DMS153 (cell line): ENCODE results near the gene SNN.

Source experiments
- DNase-seq: peaks from one replicate; lab custom pipeline; 2025; lab: John Stamatoyannopoulos, UW

Gene SNN

GRCh38 chr16:11679941-11680911, 12.0 kb downstream of the SNN start:
- DNase-seq = no peak

GRCh38 chr16:11681556-11681955, 13.3 kb downstream of the SNN start:
- DNase-seq = no peak

GRCh38 chr16:11681976-11682654, 13.9 kb downstream of the SNN start:
- DNase-seq = no peak

DNA sequence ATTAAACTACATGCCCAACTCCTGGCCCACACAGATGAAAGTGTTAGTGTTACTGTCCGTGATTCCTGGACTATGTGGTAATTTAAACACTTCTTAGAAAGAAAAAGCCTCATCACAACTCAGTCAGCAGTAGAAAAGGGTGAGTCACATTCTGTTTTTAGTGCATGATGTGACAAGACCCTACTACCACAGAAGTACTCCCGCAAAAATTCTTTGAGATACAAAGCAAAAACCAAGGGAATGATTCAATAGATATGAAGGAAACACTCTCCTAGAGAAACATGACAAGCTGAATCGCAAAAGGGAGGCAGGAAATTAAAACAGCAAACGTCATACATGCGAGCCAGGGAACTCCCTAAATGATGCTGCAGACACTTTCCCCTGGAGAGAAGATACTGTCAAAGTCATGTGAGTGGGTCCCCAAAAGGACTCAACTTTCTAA, 14.4 kb downstream of the SNN start:
- DNase-seq = no peak

DNA sequence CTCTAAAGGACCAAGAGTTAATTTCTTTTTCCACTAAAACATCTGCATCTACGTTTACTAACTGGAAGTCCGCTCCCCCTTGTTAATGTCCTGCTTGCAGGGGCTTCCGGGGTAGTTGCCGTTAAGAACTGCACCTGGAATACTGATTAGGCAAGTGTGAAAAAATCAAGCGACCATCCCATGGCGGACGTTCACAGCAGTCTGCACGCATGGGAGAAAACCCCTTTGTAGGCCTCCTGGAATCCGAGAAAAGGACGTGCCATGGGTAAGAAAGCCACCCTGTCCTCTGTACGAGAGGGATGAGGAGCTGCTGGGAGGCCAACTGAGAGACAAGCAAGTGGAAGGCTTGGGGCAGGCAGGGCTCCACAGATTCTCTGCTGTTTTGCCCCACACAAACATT, 14.9 kb downstream of the SNN start:
- no peak for DNase-seq

GRCh38 chr16:11684231-11685025, 16.2 kb downstream of the SNN start:
- no peak for DNase-seq

DNA sequence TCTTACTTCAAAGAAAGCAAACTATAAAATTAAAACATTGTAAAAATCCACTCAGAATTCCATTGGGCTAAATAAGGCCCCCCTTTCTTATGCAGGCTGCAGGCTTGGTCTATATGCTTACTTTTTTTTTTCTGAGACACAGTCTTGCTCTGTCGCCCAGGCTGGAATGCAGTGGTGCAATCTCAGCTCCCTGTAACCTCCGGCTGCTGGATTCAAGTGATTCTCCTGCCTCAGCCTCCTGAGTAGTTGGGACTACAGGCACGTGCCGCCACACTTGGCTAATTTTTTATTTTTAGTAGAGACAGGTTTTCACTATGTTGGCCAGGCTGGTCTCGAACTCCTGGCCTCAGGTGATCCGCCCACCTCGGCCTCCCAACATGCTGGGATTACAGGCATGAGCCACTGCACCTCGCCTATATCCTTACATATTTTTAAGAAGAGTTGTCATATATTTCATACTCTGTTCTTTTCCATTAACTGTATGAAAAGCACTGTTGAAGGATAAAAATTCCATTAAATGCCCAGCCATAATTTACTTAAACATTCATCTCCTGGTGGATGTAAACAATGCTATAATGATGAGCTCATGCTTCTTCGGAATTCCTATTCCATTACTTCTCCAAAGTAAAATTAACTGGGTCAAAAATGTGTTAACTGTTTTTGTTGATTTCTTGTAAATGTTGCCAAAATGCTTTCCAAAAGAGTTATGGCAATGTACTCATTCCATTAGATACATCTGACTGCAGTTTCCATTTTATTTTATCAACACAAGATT, 17.8 kb downstream of the SNN start:
- no peak for DNase-seq

- no peak for DNase-seq
These were observed 18.6 kb downstream of the SNN start for GRCh38 chr16:11686713-11687380.

DNA sequence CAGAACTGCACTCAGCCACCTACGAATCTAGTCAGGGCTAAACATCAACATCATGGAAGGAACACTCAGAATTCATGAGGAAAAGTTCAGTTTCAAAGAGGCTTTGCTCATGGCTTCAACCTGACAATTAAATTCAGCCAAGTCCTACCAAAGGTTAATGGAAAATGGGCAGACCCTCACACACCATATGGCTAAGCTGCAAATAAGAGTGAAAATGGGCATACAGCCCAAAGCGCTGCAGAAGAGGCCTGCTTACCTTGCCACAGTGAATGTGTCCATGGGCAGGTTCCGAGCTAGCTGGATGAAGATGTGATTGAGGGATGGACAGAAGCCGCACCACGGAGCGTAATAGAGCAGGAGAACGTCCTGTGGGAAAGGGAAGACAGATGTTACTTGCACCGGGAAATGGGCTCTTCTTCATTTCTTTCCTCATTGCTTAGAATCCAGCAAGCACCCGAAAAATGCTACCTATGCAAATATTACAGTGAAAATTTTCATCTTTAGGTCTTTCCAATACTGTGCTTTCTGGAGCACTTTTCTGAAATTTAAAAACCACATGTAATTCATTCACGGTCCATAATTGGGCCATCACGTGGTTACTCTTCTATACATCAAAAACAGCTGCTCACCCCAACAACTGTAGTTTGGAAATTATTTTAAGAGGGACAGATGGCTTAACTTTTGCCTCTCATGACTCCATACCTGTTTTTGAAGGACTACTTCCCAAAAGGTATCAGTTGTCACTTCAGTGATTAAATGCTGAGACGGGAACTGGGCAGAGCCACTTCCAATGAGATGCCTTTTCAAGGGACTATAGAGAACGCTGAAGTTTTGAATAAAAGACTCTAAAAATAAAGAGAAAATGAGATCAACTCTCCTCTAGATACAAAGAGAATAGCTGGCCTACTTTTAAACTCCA, 19.6 kb downstream of the SNN start:
- DNase-seq = no peak

DNA sequence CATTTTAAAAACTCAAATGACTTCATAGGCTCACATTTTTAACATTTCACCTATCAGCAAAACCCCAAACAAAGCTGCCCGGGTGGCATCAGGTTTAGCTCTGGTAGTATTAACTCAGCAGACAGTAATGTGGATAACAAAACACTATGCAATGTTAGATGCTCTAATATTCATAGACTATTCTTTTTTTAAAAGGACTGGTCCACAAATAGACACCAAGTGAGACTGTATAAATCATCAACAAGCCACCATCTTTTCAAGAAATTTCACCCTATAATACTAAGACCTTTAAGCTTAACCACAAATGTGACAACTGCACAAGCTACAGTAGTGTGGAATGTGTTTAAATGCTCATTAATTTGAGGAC, 20.2 kb downstream of the SNN start:
- DNase-seq = no peak

DNA sequence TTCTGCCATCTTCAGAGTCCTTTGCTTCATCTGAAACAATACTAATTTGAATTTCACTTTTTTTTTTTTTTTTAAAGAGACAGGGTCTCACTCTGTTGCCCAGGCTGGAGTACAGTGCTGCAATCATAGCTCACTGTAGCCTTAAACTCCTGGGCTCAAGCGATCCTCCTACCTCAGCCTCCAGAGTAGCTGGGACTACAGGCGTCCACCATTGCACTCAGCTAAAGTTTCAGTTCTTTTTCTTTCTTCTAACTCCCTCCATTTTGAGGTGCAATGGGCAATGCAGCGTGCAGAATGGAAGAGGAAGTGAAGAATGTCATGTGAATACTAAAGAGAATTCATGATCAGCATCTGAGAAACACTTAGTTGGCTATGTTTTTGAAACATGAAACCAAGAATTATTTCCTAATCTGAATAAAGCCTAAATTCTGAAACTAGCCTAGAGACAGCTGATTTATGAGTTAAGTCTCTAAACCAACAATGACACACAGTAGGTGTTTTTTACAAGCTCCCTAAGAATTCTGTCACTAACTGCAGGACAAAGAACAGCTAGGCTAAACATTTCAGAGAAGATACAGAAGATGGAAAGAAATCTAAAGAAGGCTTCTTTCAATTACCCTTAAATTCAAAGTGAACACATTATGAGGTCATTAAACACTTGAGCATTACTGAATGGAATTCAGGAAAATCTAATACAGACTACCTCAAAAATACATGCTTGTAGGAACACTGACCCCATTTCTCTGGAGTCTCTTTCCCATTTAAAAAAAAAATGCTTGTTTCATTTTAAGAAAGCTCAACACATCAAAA, 21.0 kb downstream of the SNN start:
- no peak for DNase-seq

DNA sequence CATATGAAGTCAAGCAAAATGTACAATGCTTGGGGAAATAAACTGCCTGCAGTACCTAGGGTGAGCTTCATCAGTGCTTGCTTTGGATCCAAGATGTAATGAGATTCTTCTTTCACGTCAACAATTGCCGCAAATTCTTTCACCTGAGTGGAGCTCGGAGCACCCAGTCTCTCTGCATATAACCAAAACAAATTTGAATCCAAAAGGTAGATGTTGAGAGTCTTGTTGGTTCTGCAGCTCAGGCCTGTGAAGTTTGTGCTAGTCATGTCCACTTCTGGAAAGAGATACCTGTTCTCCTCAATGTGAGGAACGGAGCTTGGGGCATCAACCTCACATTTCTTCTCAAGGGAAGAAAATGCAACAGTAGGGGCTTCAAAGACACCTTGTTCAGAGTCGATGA, 23.0 kb downstream of the SNN start:
- no peak for DNase-seq

- DNase-seq = no peak
These were observed 23.5 kb downstream of the SNN start for GRCh38 chr16:11691771-11692170.

GRCh38 chr16:11692171-11692570, 23.9 kb downstream of the SNN start:
- no peak for DNase-seq

- no peak for DNase-seq
These were observed 24.4 kb downstream of the SNN start for GRCh38 chr16:11692651-11693050.

- no peak for DNase-seq
These were observed 28.2 kb downstream of the SNN start for GRCh38 chr16:11696266-11697012.

DNA sequence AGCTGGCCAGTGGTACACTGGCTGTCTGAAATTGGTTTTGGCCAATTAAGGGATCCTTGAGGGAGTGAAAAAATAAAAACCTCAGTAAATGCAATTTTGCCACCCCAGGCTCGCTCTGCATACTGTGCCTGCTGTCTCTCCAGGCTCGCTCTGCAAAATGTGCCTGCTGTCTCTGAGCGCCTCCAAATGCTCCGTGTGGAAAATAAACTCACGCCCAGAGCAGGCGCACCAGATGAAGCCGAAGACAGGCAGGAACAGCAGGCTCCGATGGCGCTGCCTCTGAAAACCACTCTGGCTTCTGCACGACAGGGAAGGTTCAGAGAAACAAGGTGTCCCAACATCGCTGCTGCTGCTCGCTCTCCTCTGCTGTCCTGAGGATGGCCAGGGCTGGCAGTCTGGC, 29.1 kb downstream of the SNN start:
- no peak for DNase-seq

GRCh38 chr16:11698271-11698689, 30.0 kb downstream of the SNN start:
- DNase-seq = no peak
